C4-2B (cell line): ENCODE data around the gene DHX29.

ENCODE experiments used
- CTCF ChIP-seq: fragments of 450-650 bp; conservative IDR thresholded peaks from 2 replicates; pipeline ENCODE4 v1.5.1; 2017; ENCODE audit warnings: mild to moderate bottlenecking
- ZFX ChIP-seq: fragments of 450-650 bp; IDR thresholded peaks from 2 replicates; pipeline ENCODE4 v1.6.1; 2017

GRCh38 chr5:55313870-55314617, 6.5 kb upstream of the DHX29 start:
- no peak for TF ChIP-seq CTCF
- TF ChIP-seq ZFX, result no peak
